DOHH2 (cell line): ENCODE measurements around the gene TYRO3.

Experiments
- CTCF ChIP-seq: fragments of 200-600 bp; sonication (generic); IDR thresholded peaks from one replicate; pipeline ENCODE4 v1.5.1; 2014; ENCODE audit warnings: antibody characterized with exemption, mild to moderate bottlenecking, low read depth, low read length; ENCODE audit not compliant: poor library complexity, severe bottlenecking
- EZH2phosphoT487 ChIP-seq: fragments of 200-600 bp; sonication (generic); IDR thresholded peaks from 2 replicates; pipeline ENCODE4 v1.6.1; 2017; ENCODE audit warnings: borderline replicate concordance, mild to moderate bottlenecking, antibody characterized with exemption, low read length, moderate library complexity, mixed read lengths

- no peak for TF ChIP-seq CTCF
- TF ChIP-seq EZH2phosphoT487, result no peak
Measured at GRCh38 chr15:41575282-41575681, 16.3 kb downstream of the TYRO3 start.
